Fibroblast of skin of back (primary cell): Measurements from ENCODE around the gene MFGE8.

Experiments
- DNase-seq: peaks from one replicate; pipeline ENCODE4 v3.0.0-alpha.2; 2013

The MFGE8 gene

GRCh38 chr15:88920186-88920891 lies 7.2 kb upstream of the MFGE8 start:
- DNase-seq: peak; percentile 79

- DNase-seq: peak; percentile 98
These were observed 5.6 kb upstream of the MFGE8 start for GRCh38 chr15:88918738-88919137.

GRCh38 chr15:88917760-88918159 lies 4.6 kb upstream of the MFGE8 start:
- DNase-seq: no peak

DNA sequence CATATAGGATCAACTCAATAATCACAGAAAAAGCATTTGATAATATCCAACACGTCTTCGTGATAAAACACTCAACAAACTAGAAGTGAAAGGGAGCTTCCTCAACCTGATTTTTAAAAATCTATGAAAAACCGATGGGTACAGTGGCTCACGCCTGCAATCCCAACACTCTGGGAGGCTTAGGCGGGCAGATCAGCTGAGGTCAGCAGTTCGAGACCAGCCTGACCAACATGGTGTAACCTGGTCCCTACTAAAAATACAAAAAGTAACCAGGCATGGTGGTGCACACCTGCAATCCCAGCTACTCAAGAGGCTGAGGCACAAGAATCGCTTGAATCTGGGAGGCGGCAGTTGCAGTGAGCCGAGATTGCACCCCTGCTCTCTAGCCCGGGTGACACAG lies 2.2 kb upstream of the MFGE8 start:
- no peak for DNase-seq

- no peak for DNase-seq
These were observed 631 bp upstream of the MFGE8 start for GRCh38 chr15:88913850-88914169.

GRCh38 chr15:88912500-88912921 lies 668 bp downstream of the MFGE8 start:
- DNase-seq: peak; percentile 50

DNA sequence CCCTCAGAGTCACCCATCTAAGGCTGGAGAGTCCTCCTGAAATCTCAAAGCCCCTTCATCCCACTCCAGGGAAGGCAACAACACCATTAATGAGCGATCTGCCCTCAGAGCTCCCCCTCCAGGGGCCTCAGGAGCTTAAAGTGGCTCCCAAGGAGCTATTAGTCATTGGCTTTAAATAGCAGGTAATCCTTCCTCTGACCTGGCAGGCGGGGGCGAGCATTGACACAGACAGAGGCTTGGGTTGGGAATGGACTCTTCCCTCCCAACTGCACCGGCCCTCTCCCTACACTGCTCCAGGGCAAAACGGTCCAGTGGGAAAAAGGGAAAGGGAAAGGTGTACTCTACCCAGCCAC lies 1.4 kb downstream of the MFGE8 start:
- peak; percentile 41 for DNase-seq

- DNase-seq: peak; percentile 27
These were observed 3.0 kb downstream of the MFGE8 start for GRCh38 chr15:88909956-88910831.

GRCh38 chr15:88908697-88909621 lies 4.2 kb downstream of the MFGE8 start:
- no peak for DNase-seq

DNA sequence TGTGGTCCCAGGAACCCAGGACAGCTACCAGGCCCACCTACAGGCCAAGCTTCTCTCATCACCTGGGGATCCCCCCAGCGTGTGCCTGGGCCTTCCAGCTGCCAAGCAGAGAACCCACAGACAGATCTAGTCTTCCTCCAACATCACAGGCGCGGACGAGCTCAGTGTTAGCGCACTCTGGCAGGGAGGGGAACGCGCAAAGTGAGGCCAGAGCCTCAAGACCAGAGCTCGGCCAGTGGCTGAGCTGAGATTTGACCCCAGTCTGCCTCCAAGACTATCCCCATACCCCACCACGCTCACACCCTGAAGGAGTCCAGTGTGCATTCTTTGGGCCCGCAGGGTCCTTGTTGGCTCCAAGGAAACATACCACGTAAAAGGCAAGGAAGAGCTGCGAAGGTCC lies 5.1 kb downstream of the MFGE8 start:
- no peak for DNase-seq

DNA sequence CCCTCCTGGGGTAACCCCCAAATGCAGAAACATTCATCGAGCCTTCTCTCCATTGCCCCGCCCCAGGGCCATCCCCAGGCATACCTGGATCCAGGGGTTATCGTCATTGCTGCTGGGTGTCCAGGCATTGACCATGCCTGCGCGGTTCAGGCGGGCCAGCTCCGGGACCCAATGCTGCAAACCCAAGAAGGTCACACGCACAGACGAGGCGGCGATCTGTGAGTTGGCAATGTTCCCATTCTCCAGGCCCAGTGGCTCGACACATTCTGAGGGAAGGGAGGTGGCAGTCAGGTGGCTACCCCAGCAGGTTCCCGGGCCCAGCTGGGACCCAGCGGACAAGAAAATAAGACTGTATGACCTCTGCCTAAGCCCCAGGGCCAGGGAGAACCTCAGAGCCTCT lies 6.1 kb downstream of the MFGE8 start:
- no peak for DNase-seq

DNA sequence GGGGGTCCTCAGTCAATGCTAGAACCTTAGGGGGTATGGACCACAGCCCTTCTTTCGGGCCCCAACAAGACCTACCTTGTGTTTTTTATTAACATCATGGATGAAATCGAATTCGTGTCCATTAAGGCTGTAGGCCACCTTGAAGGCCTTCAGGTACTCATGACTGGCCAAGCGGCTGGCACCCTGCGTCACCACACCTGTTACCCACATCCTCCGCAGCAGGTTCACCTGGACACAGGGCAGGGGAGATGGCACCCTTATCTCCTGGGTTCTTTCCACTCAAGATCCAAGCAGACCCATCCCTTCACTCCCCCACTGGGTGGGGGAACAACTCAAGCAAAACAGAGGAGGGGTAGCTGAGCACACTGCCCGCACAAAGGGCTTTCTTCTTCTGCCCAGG lies 6.6 kb downstream of the MFGE8 start:
- DNase-seq: no peak

DNA sequence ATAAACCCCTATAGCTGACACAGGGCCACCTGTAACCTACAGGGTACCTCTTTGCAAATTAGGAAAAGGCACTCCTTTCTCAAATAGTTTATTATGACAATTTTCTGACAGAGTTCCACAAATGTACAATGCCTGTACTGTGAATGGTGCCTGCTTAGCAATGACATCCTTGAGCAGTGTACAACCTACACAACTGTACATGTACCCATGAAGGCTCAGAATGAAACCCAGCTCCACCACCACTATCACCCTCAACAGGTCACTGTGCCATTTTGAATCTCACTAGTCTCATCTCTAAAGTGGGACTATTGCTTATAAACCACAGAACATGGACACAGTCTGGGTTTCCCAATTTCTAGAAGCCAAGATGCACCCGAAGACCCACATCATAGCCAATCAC lies 7.0 kb downstream of the MFGE8 start:
- DNase-seq: no peak

DNA sequence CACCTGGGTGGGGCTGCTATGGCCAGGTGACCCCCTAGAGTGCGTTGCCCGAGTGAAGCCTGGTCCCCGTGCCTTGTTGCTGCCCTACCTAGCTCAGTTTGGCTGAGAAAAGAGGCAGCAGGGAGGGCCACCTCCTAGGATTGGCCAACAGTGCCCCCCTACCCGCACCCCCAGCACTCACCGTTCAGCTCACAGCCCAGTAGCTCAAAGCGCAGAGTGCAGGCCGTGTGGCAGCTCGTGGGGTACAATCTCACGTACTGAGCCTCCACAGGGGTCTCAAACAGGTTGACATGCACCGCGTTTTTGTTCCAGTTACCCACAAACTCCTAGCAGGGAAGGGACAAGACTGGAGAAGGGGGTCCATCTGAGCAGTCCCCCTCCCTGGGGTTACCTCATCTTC lies 7.6 kb downstream of the MFGE8 start:
- no peak for DNase-seq

GRCh38 chr15:88904624-88905327 lies 8.4 kb downstream of the MFGE8 start:
- peak; percentile 72 for DNase-seq

DNA sequence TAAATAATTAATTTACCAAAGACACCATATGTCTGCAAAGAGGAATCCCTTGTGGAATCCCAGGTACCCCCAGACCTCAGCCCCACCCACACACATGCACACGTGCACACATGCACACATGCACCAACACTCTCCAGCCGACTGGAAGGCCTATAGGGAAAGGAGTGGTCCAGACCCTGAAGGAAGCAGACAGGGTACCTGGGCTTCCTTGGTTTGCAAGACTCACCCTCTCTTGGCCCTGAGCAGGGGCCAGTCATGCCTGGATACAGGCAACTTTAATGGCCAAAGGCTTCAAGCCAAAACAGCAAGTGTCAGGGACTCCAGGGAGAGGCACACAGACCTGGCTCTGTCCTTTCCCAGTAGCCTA lies 8.9 kb downstream of the MFGE8 start:
- no peak for DNase-seq

DNA sequence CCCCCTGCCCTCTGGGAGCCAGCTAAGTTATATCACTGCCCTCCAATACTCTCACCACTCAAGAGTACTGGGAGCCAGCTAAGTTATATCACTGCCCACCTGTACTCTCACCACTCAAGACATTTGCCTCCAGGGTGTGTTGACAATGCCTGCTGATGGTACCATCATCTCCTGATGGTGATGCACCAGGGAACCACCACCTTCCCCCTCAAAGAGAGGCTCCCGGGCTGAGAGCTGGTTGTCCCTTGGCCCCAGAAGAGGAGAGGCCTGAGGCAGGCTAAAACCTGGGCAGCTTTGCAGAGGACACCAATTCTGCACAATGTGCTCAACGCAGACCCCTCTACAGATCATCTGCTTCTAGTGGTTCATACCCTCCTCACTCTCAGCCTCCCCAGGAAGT lies 10.3 kb downstream of the MFGE8 start:
- DNase-seq: no peak

GRCh38 chr15:88902221-88902835 lies 10.9 kb downstream of the MFGE8 start:
- no peak for DNase-seq

GRCh38 chr15:88901508-88902220 lies 11.5 kb downstream of the MFGE8 start:
- no peak for DNase-seq

GRCh38 chr15:88900982-88901418 lies 12.2 kb downstream of the MFGE8 start:
- DNase-seq: no peak

DNA sequence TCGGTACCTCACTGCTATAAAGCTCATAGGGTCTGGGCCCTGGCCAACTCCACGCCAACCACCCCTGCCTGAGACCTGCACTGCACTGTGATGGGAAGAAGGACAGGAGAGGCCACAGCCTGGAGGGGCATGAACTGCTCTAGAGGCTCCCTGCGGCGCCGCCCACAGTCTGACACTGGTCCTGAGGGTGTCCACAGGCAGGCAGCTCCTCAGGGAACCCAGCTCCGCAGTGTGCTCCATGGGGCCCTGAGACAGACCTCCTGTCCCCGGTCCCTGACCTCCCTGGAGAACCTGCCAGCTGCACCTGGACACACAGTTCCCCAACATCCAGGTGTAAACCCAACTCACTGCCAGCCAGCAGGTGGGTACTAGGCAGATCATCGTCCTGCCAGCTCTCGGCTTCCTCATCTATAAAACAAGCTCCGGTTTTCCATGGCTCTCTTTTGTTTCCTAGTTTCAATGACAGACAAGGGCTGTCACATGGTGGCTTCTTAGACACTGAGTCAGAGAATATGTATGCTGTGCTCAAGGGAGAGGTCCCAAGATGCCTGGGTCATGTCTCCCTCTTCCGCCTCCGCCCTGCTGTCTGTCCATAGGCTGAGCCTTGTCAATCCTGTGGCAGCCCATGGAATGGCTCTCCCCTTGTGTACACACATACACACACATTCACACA lies 12.7 kb downstream of the MFGE8 start:
- peak; percentile 94 for DNase-seq
